K562 (cell line): ENCODE results near the gene NFATC2. TPM values are rescaled to one million over a fixed set of nuclear protein-coding genes. Genes with fewer than 3 reads are reported as not detected.

Experiments used
- FOXP1 ChIP-seq: sonication (generic); formaldehyde crosslinking; IDR thresholded peaks from 2 replicates; pipeline ENCODE4 v1.8.0; 2022; ENCODE audit warnings: mild to moderate bottlenecking, missing genetic modification reagents
- REST ChIP-seq, 2 experiments: fragments of 450-650 bp; formaldehyde crosslinking in 1 of 2; IDR thresholded peaks; 2 replicates each; pipeline versions ENCODE4 v1.4.0 to v1.6.1; 2014 to 2020; ENCODE audit warnings: mild to moderate bottlenecking in 2 of 2, borderline replicate concordance in 1 of 2, low read depth in 1 of 2
- SRSF7 ChIP-seq: fragments of 200-400 bp; formaldehyde crosslinking; optimal IDR thresholded peaks from 2 replicates; pipeline ENCODE3; 2017; ENCODE audit warnings: mild to moderate bottlenecking, low read depth, low read length
- polyA plus RNA-seq, 8 experiments: library from polyadenylated mRNA; depleted of rRNA in 4 of 8; stranded (reverse) in 5 of 8; unstranded in 3 of 8; fragments of >200 nt; fragmentation: Nextera tagmentation in 2 of 8; fragmentation: Illumina TruSeq in 1 of 8; extraction: Ambion mirVana in 2 of 8; extraction: Trizol in 1 of 8; gene quantifications; 2 replicates each; pipeline versions ENCODE4 v1.2.1 to v1.2.3, GENCODE V29; 2011 to 2014; ENCODE audit warnings: inconsistent platforms in 1 of 8, missing spikeins in 1 of 8
- total RNA-seq, 7 experiments: library from RNA; depleted of rRNA in 6 of 7; stranded (reverse); fragments of >200 nt in 6 of 7; fragmentation: Illumina TruSeq in 2 of 7; extraction: Trizol in 2 of 7; gene quantifications; 2 replicates each; pipeline versions ENCODE4 v1.2.1 to v1.2.3, GENCODE V29; 2011 to 2021; ENCODE audit warnings: low replicate concordance in 1 of 7

NFATC2 gene
- total and polyA plus RNA-seq, 9 of the 15 experiments (the other 6 are each of a cell fraction or from before 2014, with no cell fraction given), result 1.9 to 11.2 (median 3.0) TPM

GRCh38 chr20:51500936-51501335 is 41.6 kb downstream of the NFATC2 start (continued):
- TF ChIP-seq REST (IDR thresholded peaks at IDR 0.05; ENCODE audit: borderline replicate concordance) (no peak), REST (CRISPR knock-in tag; IDR thresholded peaks at IDR 0.05; ENCODE audit: low read depth) (no peak), SRSF7 (no peak), FOXP1 (CRISPR knock-in tag) (no peak)
